Keratinocyte (primary cell): ENCODE results near the gene CHMP3. TPM values are rescaled to one million over a fixed set of nuclear protein-coding genes. Genes with fewer than 3 reads are reported as not detected.

Source experiments
- DNase-seq: peaks from one replicate; pipeline ENCODE4 v3.0.0-alpha.2; 2011; ENCODE audit warnings: low read depth, missing footprints, low spot score
- FAIRE-seq: peaks from 2 replicates; lab custom pipeline; 2011; peaks lifted over from hg19 to GRCh38; lab: Jason Lieb, UNC
- H2AFZ ChIP-seq: 2 replicates; pipeline ENCODE4 v1.6.0; 2012; ENCODE audit warnings: low read length, control low read depth, inconsistent platforms; ENCODE audit not compliant: control insufficient read depth
- H3K27ac ChIP-seq: 2 replicates; pipeline ENCODE4 v1.5.1; 2011; ENCODE audit warnings: low read length; ENCODE audit not compliant: control insufficient read depth, insufficient read depth
- H3K27me3 ChIP-seq: 3 replicates; pipeline ENCODE4 v1.6.0; 2011; ENCODE audit warnings: low read length; ENCODE audit not compliant: control insufficient read depth, insufficient read depth; ENCODE audit errors: extremely low read depth
- H3K36me3 ChIP-seq, 2 experiments: 2 replicates in 1 of 2; 3 replicates in 1 of 2; pipeline ENCODE4 v1.5.1; 2011; ENCODE audit warnings: low read length in 2 of 2, mild to moderate bottlenecking in 1 of 2; ENCODE audit not compliant: control insufficient read depth in 2 of 2, insufficient read depth in 2 of 2; ENCODE audit errors: extremely low read depth in 1 of 2
- H3K4me1 ChIP-seq: 3 replicates; pipeline ENCODE4 v1.5.1; 2011; ENCODE audit warnings: low read length; ENCODE audit not compliant: control insufficient read depth, insufficient read depth; ENCODE audit errors: extremely low read depth
- H3K4me2 ChIP-seq: 3 replicates; pipeline ENCODE4 v1.6.0; 2011; ENCODE audit warnings: low read depth, low read length; ENCODE audit not compliant: control insufficient read depth, insufficient read depth; ENCODE audit errors: extremely low read depth
- H3K4me3 ChIP-seq, 3 experiments: fragments of 200-600 bp in 1 of 3; sonication (generic) in 1 of 3; 2 replicates in 2 of 3; 3 replicates in 1 of 3; pipeline ENCODE4 v1.5.1; 2011 to 2016; ENCODE audit warnings: low read length in 3 of 3, mild to moderate bottlenecking in 3 of 3, control low read depth in 2 of 3, inconsistent platforms in 1 of 3, low read depth in 1 of 3, mixed read lengths in 1 of 3, mixed run types in 1 of 3, moderate library complexity in 1 of 3; ENCODE audit not compliant: control insufficient read depth in 2 of 3, insufficient read depth in 2 of 3; ENCODE audit errors: extremely low read depth in 1 of 3
- H3K79me2 ChIP-seq: 2 replicates; pipeline ENCODE4 v1.6.0; 2012; ENCODE audit warnings: low read length; ENCODE audit not compliant: control insufficient read depth, insufficient read depth
- H3K9ac ChIP-seq: 3 replicates; pipeline ENCODE4 v1.6.0; 2011; ENCODE audit warnings: low read length; ENCODE audit not compliant: control insufficient read depth, insufficient read depth; ENCODE audit errors: extremely low read depth
- H3K9me1 ChIP-seq: 3 replicates; pipeline ENCODE4 v1.6.0; 2011; ENCODE audit warnings: low read length; ENCODE audit not compliant: control insufficient read depth, insufficient read depth; ENCODE audit errors: extremely low read depth
- H3K9me3 ChIP-seq: 2 replicates; pipeline ENCODE4 v1.5.1; 2012; ENCODE audit warnings: low read depth, low read length; ENCODE audit not compliant: control insufficient read depth
- H4K20me1 ChIP-seq: 3 replicates; pipeline ENCODE4 v1.6.0; 2011; ENCODE audit warnings: low read length; ENCODE audit not compliant: control insufficient read depth, insufficient read depth; ENCODE audit errors: extremely low read depth
- EZH2 ChIP-seq: IDR thresholded peaks from one replicate; pipeline ENCODE4 v1.6.1; 2012; ENCODE audit warnings: inconsistent platforms, mild to moderate bottlenecking, low read length, moderate library complexity
- dilution Hi-C: fragments of 300-500 bp; cut with MboI; formaldehyde crosslinking; loops from one replicate; pipeline ENCODE4 v1.7.0; 2020; ENCODE audit warnings: low sequenced_read_pairs; ENCODE audit not compliant: extremely low pct_ligation_motif_present
- polyA plus RNA-seq, 5 experiments: library from polyadenylated mRNA; depleted of rRNA in 3 of 5; stranded (reverse) in 3 of 5; stranded (forward) in 1 of 5; unstranded in 1 of 5; fragments of >200 nt; gene quantifications; 1 replicate in 1 of 5; 2 replicates in 3 of 5; 3 replicates in 1 of 5; pipeline versions ENCODE4 v1.2.1 to v1.2.3, GENCODE V29; 2011 to 2012; ENCODE audit warnings: missing spikeins in 2 of 5, low read depth in 1 of 5, low replicate concordance in 1 of 5
- TF ChIP-seq, protein P1 (sequence below), 3 experiments: IDR thresholded peaks in 1 of 3; conservative IDR thresholded peaks in 1 of 3; optimal IDR thresholded peaks in 1 of 3; 2 replicates in 2 of 3; 3 replicates in 1 of 3; pipeline versions ENCODE3 to v1.5.1; 2011; ENCODE audit warnings: low read length in 3 of 3, mild to moderate bottlenecking in 3 of 3, moderate library complexity in 2 of 3, control low read depth in 1 of 3, inconsistent platforms in 1 of 3; ENCODE audit not compliant: insufficient read depth in 2 of 3; ENCODE audit errors: extremely low read depth in 1 of 3

The CHMP3 gene
- polyA plus RNA-seq, 1 donor (not counting 4 experiments of a cell fraction or from before 2014, with no cell fraction given): 162 TPM

DNA sequence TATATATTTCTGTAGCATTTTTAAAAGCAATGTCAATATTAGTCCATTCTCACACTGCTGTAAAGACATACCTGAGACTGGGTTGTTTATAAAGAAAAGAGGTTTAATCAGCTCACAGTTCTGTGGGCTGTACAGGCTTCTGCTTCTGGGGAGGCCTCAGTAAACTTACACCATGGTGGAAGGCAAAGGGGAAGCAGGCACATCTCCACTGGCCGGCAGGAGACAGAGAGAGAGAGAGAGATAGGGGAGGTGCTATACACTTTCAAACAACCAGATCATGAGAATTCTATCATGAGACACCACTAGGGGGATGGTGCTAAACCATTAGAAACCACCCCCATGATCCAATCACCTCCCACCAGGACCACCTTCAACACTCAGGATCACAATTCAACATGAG, 43.1 kb downstream of the CHMP3 start:
- Histone ChIP-seq H3K4me1 (no peaks in the 10 kb centered on the region), H3K79me2 (no peaks in the 10 kb centered on the region), H3K27me3 (no peaks in the 10 kb centered on the region), H3K4me3 (no peak overlapping the region), H3K9ac (no peak overlapping the region), H4K20me1 (no peaks in the 10 kb centered on the region), H3K9me3 (no peaks in the 10 kb centered on the region), H2AFZ (no peak overlapping the region), H3K4me2 (no peak overlapping the region), H3K27ac (no peak overlapping the region), H3K9me1 (no peaks in the 10 kb centered on the region), H3K36me3 (peaks cover 0 to 2% of the 10 kb centered on the region in 2 experiments)
- dilution Hi-C loops: no loop called here
- DNase-seq: no peak
- no peak for FAIRE-seq
- TF ChIP-seq EZH2: no peak
- TF ChIP-seq, protein P1, sequence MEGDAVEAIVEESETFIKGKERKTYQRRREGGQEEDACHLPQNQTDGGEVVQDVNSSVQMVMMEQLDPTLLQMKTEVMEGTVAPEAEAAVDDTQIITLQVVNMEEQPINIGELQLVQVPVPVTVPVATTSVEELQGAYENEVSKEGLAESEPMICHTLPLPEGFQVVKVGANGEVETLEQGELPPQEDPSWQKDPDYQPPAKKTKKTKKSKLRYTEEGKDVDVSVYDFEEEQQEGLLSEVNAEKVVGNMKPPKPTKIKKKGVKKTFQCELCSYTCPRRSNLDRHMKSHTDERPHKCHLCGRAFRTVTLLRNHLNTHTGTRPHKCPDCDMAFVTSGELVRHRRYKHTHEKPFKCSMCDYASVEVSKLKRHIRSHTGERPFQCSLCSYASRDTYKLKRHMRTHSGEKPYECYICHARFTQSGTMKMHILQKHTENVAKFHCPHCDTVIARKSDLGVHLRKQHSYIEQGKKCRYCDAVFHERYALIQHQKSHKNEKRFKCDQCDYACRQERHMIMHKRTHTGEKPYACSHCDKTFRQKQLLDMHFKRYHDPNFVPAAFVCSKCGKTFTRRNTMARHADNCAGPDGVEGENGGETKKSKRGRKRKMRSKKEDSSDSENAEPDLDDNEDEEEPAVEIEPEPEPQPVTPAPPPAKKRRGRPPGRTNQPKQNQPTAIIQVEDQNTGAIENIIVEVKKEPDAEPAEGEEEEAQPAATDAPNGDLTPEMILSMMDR (optimal IDR thresholded peaks at IDR 0.05 in 1 of 3, IDR thresholded peaks at IDR 0.05 in 1 of 3, conservative IDR thresholded peaks at IDR 0.05 in 1 of 3; ENCODE audit: extremely low read depth in 1 of 3, insufficient read depth in 2 of 3, low read length in 3 of 3): no peak

DNA sequence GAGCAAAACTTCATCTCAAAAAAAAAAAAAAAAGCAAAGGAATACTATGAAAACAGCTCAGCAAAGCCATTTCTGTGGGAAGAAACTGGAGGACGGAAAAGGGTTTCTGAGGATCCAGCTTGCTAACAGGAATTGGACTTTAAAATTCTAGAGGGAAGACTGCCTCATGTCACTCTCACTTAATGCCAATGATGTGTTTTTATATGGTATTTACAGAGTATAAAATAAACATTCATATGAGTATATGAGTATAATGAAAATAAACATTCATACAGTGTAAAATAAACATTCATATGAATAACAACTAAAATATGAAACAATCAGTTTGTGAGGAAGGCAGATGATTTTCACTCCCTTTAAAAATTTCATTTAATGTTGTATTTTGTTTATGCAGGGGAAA, 43.9 kb downstream of the CHMP3 start:
- H3K4me2 ChIP-seq: no peak overlapping the region
- dilution Hi-C loops: no loop called here
- H3K79me2 ChIP-seq: no peaks in the 10 kb centered on the region
- H3K4me3 ChIP-seq: no peak overlapping the region
- no peaks in the 10 kb centered on the region for H3K9me1 ChIP-seq
- H2AFZ ChIP-seq: no peak overlapping the region
- no peak for FAIRE-seq
- TF ChIP-seq, protein P1 (optimal IDR thresholded peaks at IDR 0.05 in 1 of 3, IDR thresholded peaks at IDR 0.05 in 1 of 3, conservative IDR thresholded peaks at IDR 0.05 in 1 of 3; ENCODE audit: extremely low read depth in 1 of 3, insufficient read depth in 2 of 3, low read length in 3 of 3): no peak
- no peak for TF ChIP-seq EZH2
- no peak for DNase-seq
- H4K20me1 ChIP-seq: no peaks in the 10 kb centered on the region
- H3K9ac ChIP-seq: no peak overlapping the region
- H3K4me1 ChIP-seq: no peaks in the 10 kb centered on the region
- H3K9me3 ChIP-seq: no peaks in the 10 kb centered on the region
- no peaks in the 10 kb centered on the region for H3K36me3 ChIP-seq
- H3K27ac ChIP-seq: no peak overlapping the region
- no peaks in the 10 kb centered on the region for H3K27me3 ChIP-seq
